ENCODE data around the gene UBASH3A. TPM values are rescaled to one million over a fixed set of nuclear protein-coding genes. Genes with fewer than 3 reads are reported as not detected.

Gene UBASH3A
- total and polyA plus RNA-seq, 2 donors (not counting 1 experiment from before 2014, with no cell fraction given), result 0.12 to 0.33 TPM

DNA sequence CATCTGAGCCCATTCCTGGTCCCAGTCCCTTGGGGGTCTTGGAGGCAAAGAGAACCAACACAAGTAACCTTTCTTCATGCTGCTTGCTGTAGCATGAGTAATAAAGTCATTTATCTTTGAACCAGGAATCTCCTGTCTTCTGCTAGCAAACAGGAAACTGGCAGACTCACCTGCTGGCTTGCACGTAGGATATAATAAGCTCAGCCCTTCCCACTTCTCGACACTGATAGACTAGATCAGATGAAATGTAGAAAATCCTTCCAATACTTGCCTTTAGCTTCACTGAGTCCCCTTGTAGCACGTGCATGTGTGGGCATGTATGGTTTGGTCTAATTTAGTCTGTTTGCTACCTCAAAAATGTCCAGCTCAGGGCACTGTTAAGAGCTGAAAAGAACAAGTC is 46.4 kb upstream of the UBASH3A start:
- Histone ChIP-seq H3K79me2 (ENCODE audit: control insufficient read depth, insufficient read depth, low read length) (no peaks in the 10 kb centered on the region), H3K27me3 (replicated peaks in 1 of 4; ENCODE audit: control extremely low read depth in 1 of 4, control insufficient read depth in 3 of 4, insufficient read depth in 4 of 4, low read length in 3 of 4) (peaks cover 0 to 21% (median 3%) of the 10 kb centered on the region in 4 experiments), H3K4me3 (ENCODE audit: control extremely low read depth in 1 of 5, extremely low read depth in 1 of 5, insufficient read depth in 1 of 5, low read depth in 2 of 5, low read length in 4 of 5) (no peak overlapping the region), H3K4me1 (ENCODE audit: control insufficient read depth in 2 of 2, insufficient read depth in 2 of 2, low read length in 2 of 2) (no peaks in the 10 kb centered on the region), H2AFZ (ENCODE audit: insufficient read depth, low read depth, low read length, poor library complexity, severe bottlenecking) (no peak overlapping the region), H3K27ac (ENCODE audit: low read length in 2 of 2) (no peak overlapping the region), H3K9me3 (ENCODE audit: control extremely low read depth in 1 of 3, control insufficient read depth in 2 of 3, insufficient read depth in 1 of 3, low read length in 2 of 3) (peaks cover 10 to 26% (median 16%) of the 10 kb centered on the region in 3 donors), H3K4me2 (replicated peaks; ENCODE audit: low read depth, low read length, poor library complexity, severe bottlenecking) (no peak overlapping the region), H3K9ac (ENCODE audit: low read length) (no peak overlapping the region), H3K36me3 (replicated peaks in 1 of 2; ENCODE audit: control extremely low read depth in 1 of 2, control insufficient read depth in 1 of 2, extremely low read depth in 1 of 2, insufficient read depth in 2 of 2, low read length in 1 of 2) (no peaks in the 10 kb centered on the region), H4K20me1 (ENCODE audit: control insufficient read depth, insufficient read depth, low read length, poor library complexity, severe bottlenecking) (no peaks in the 10 kb centered on the region)
- DNase-seq, result no peak
- Mint-ChIP-seq H3K9me3 (ENCODE audit: insufficient read depth) (peaks cover 10% of the 10 kb centered on the region), H3K4me1 (no peaks in the 10 kb centered on the region), H3K27me3 (peaks cover 42% of the 10 kb centered on the region), H3K4me3 (no peak overlapping the region), H3K27ac (no peak overlapping the region)
- ATAC-seq (ENCODE audit: low read depth), result no peak
- CTCF ChIA-PET, result no interaction called here
- no CpG with 5 or more reads among the region's 3 CpGs for WGBS (ENCODE audit: insufficient coverage)
- no peak for TF ChIP-seq EZH2 (IDR thresholded peaks at IDR 0.05; ENCODE audit: borderline replicate concordance, insufficient read depth, low read depth, low read length, poor library complexity, severe bottlenecking)
- TF ChIP-seq, protein P1, sequence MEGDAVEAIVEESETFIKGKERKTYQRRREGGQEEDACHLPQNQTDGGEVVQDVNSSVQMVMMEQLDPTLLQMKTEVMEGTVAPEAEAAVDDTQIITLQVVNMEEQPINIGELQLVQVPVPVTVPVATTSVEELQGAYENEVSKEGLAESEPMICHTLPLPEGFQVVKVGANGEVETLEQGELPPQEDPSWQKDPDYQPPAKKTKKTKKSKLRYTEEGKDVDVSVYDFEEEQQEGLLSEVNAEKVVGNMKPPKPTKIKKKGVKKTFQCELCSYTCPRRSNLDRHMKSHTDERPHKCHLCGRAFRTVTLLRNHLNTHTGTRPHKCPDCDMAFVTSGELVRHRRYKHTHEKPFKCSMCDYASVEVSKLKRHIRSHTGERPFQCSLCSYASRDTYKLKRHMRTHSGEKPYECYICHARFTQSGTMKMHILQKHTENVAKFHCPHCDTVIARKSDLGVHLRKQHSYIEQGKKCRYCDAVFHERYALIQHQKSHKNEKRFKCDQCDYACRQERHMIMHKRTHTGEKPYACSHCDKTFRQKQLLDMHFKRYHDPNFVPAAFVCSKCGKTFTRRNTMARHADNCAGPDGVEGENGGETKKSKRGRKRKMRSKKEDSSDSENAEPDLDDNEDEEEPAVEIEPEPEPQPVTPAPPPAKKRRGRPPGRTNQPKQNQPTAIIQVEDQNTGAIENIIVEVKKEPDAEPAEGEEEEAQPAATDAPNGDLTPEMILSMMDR (IDR thresholded peaks at IDR 0.05), result no peak
- intact Hi-C loops (cut with micrococcal nuclease), result no loop called here
- POLR2A ChIA-PET, result no interaction called here

GRCh38 chr21:42358261-42358660 is 45.4 kb upstream of the UBASH3A start:
- Histone ChIP-seq H4K20me1 (ENCODE audit: control insufficient read depth, insufficient read depth, low read length, poor library complexity, severe bottlenecking) (no peaks in the 10 kb centered on the region), H3K36me3 (replicated peaks in 1 of 2; ENCODE audit: control extremely low read depth in 1 of 2, control insufficient read depth in 1 of 2, extremely low read depth in 1 of 2, insufficient read depth in 2 of 2, low read length in 1 of 2) (no peaks in the 10 kb centered on the region), H3K4me2 (replicated peaks; ENCODE audit: low read depth, low read length, poor library complexity, severe bottlenecking) (no peak overlapping the region), H3K9ac (ENCODE audit: low read length) (no peak overlapping the region), H3K79me2 (ENCODE audit: control insufficient read depth, insufficient read depth, low read length) (no peaks in the 10 kb centered on the region), H3K27ac (ENCODE audit: low read length in 2 of 2) (no peak overlapping the region), H2AFZ (ENCODE audit: insufficient read depth, low read depth, low read length, poor library complexity, severe bottlenecking) (no peak overlapping the region), H3K9me3 (ENCODE audit: control extremely low read depth in 1 of 3, control insufficient read depth in 2 of 3, insufficient read depth in 1 of 3, low read length in 2 of 3) (peaks cover 10 to 26% (median 16%) of the 10 kb centered on the region in 3 donors), H3K27me3 (replicated peaks in 1 of 4; ENCODE audit: control extremely low read depth in 1 of 4, control insufficient read depth in 3 of 4, insufficient read depth in 4 of 4, low read length in 3 of 4) (peaks cover 0 to 21% (median 4%) of the 10 kb centered on the region in 4 experiments), H3K4me1 (ENCODE audit: control insufficient read depth in 2 of 2, insufficient read depth in 2 of 2, low read length in 2 of 2) (no peaks in the 10 kb centered on the region), H3K4me3 (ENCODE audit: control extremely low read depth in 1 of 5, extremely low read depth in 1 of 5, insufficient read depth in 1 of 5, low read depth in 2 of 5, low read length in 4 of 5) (no peak overlapping the region)
- no peak overlapping the region for H3K4me3 Mint-ChIP-seq
- TF ChIP-seq EZH2 (IDR thresholded peaks at IDR 0.05; ENCODE audit: borderline replicate concordance, insufficient read depth, low read depth, low read length, poor library complexity, severe bottlenecking), result no peak
- TF ChIP-seq, protein P1 (IDR thresholded peaks at IDR 0.05), result no peak
- peaks cover 38% of the 10 kb centered on the region for H3K27me3 Mint-ChIP-seq
- intact Hi-C loops (cut with micrococcal nuclease), result no loop called here
- no peaks in the 10 kb centered on the region for H3K4me1 Mint-ChIP-seq
- POLR2A ChIA-PET, result no interaction called here
- no peak overlapping the region for H3K27ac Mint-ChIP-seq
- WGBS (ENCODE audit: insufficient coverage), result 98% methylated on average over 9 of the region's 12 CpGs
- CTCF ChIA-PET, result no interaction called here
- H3K9me3 Mint-ChIP-seq (ENCODE audit: insufficient read depth), result peaks cover 10% of the 10 kb centered on the region
- no peak for ATAC-seq (ENCODE audit: low read depth)
- DNase-seq, result no peak

Data from B cell (primary cell).